ENCODE data around the gene OR6C65.

OR6C65 gene

GRCh38 chr12:55448825-55449224, 48.5 kb downstream of the OR6C65 start:
- FAIRE-seq, result no peak

All from TTC549 (cell line).